Uterus (tissue), 2 donors: Measurements from ENCODE around the gene DNAJC2.

Source experiments
- POLR2A ChIP-seq, 2 donors: fragments of 450-650 bp; IDR thresholded peaks; one replicate each; pipeline ENCODE4 v1.6.1; 2016; ENCODE audit warnings: antibody characterized with exemption in 2 of 2, mild to moderate bottlenecking in 1 of 2, moderate library complexity in 1 of 2
- TF ChIP-seq, protein P1 (sequence below), 4 experiments: fragments of 200-600 bp in 2 of 4; fragments of 450-650 bp in 2 of 4; sonication (generic) in 2 of 4; IDR thresholded peaks; one replicate each; pipeline ENCODE4 v1.5.1; 2016 to 2019; ENCODE audit warnings: antibody characterized with exemption in 4 of 4, mild to moderate bottlenecking in 2 of 4, moderate library complexity in 1 of 4

DNA sequence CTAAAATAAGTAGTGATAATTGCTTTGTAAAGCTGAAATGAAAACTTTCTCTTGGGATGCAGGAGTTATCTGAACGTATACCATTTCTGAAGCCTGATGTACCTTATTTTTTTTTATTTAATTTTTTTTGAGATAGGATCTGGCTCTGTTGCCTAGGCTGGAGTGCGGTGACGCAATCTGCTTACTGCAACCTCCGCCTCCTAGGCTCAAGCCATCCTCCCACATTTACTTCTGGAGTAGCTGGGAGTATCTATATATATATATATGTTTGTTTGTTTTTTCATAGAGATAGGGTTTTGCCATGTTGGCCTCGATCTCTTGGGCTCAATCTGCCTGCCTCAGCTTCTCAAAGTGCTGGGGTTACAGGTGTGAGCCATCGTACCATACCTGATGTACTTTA lies 44.9 kb downstream of the DNAJC2 start:
- TF ChIP-seq, protein P1, sequence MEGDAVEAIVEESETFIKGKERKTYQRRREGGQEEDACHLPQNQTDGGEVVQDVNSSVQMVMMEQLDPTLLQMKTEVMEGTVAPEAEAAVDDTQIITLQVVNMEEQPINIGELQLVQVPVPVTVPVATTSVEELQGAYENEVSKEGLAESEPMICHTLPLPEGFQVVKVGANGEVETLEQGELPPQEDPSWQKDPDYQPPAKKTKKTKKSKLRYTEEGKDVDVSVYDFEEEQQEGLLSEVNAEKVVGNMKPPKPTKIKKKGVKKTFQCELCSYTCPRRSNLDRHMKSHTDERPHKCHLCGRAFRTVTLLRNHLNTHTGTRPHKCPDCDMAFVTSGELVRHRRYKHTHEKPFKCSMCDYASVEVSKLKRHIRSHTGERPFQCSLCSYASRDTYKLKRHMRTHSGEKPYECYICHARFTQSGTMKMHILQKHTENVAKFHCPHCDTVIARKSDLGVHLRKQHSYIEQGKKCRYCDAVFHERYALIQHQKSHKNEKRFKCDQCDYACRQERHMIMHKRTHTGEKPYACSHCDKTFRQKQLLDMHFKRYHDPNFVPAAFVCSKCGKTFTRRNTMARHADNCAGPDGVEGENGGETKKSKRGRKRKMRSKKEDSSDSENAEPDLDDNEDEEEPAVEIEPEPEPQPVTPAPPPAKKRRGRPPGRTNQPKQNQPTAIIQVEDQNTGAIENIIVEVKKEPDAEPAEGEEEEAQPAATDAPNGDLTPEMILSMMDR (IDR thresholded peaks at IDR 0.05): no peak
- no peak for TF ChIP-seq POLR2A (IDR thresholded peaks at IDR 0.05)
